WTC11 (cell line): Measurements from ENCODE around the gene CD46. TPM values are rescaled to one million over a fixed set of nuclear protein-coding genes. Genes with fewer than 3 reads are reported as not detected.

Experiments used
- ATAC-seq: fragments of 200-7000 bp; cut with Tn5 transposase; 2 replicates; pipeline ENCODE4 v1.10.0; 2021; ENCODE audit warnings: mild to moderate bottlenecking, moderate library complexity
- CTCF ChIA-PET: fragments of 300-600 bp; sonication (Branson Sonifier 250); formaldehyde crosslinking; loops from one replicate; lab custom pipeline; 2021; ENCODE audit warnings: antibody characterized with exemption; lab: Charles Lee
- POLR2A ChIA-PET: fragments of 350-600 bp; sonication (Branson Sonifier 250); formaldehyde crosslinking; loops from one replicate; lab custom pipeline; 2021; ENCODE audit warnings: antibody characterized with exemption; lab: Charles Lee
- DNase-seq: peaks from one replicate; pipeline ENCODE4 v3.0.0; 2021; ENCODE audit warnings: low spot score
- H3K27ac Mint-ChIP-seq: 2 replicates; pipeline ENCODE4 v1.8.0; 2021; ENCODE audit warnings: mixed read lengths
- H3K27me3 Mint-ChIP-seq: 2 replicates; pipeline ENCODE4 v1.8.0; 2021; ENCODE audit warnings: low read depth, mild to moderate bottlenecking, moderate library complexity, mixed read lengths
- H3K36me3 Mint-ChIP-seq: 2 replicates; pipeline ENCODE4 v1.8.0; 2021; ENCODE audit warnings: mixed read lengths
- H3K4me1 Mint-ChIP-seq: 2 replicates; pipeline ENCODE4 v1.8.0; 2022; ENCODE audit warnings: mixed read lengths
- H3K4me3 Mint-ChIP-seq: 2 replicates; pipeline ENCODE4 v1.8.0; 2021; ENCODE audit warnings: mild to moderate bottlenecking, moderate library complexity, mixed read lengths
- H3K9me3 Mint-ChIP-seq: 2 replicates; pipeline ENCODE4 v1.8.0; 2021; ENCODE audit warnings: mixed read lengths
- ATF1 ChIP-seq: sonication (generic); formaldehyde crosslinking; IDR thresholded peaks from 2 replicates; pipeline ENCODE4 v1.8.1; 2023; ENCODE audit warnings: mild to moderate bottlenecking, moderate library complexity, missing genetic modification reagents
- CBFB ChIP-seq: sonication (generic); formaldehyde crosslinking; IDR thresholded peaks from 2 replicates; pipeline ENCODE4 v1.8.1; 2022; ENCODE audit warnings: mild to moderate bottlenecking, low read depth, missing genetic modification reagents
- EMX1 ChIP-seq: fragments of 250-450 bp; sonication (Bioruptor Pico); IDR thresholded peaks from 2 replicates; pipeline ENCODE4 v1.8.0; 2021; ENCODE audit warnings: mild to moderate bottlenecking
- GABPB1 ChIP-seq: sonication (generic); formaldehyde crosslinking; IDR thresholded peaks from 2 replicates; pipeline ENCODE4 v1.8.1; 2023; ENCODE audit warnings: mild to moderate bottlenecking, missing genetic modification reagents
- JAZF1 ChIP-seq: fragments of 250-450 bp; sonication (Bioruptor Pico); IDR thresholded peaks from 2 replicates; pipeline ENCODE4 v1.9.0; 2021; ENCODE audit warnings: moderate library complexity, mild to moderate bottlenecking, inconsistent platforms
- KAT7 ChIP-seq: sonication (generic); formaldehyde crosslinking; IDR thresholded peaks from 2 replicates; pipeline ENCODE4 v1.8.1; 2023; ENCODE audit warnings: missing genetic modification reagents, mild to moderate bottlenecking, borderline replicate concordance
- MXD4 ChIP-seq: fragments of 250-450 bp; sonication (Bioruptor Pico); IDR thresholded peaks from 2 replicates; pipeline ENCODE4 v1.8.0; 2021; ENCODE audit warnings: mild to moderate bottlenecking, moderate library complexity, borderline replicate concordance
- NFATC4 ChIP-seq: fragments of 250-450 bp; sonication (Bioruptor Pico); IDR thresholded peaks from 2 replicates; pipeline ENCODE4 v1.9.0; 2021; ENCODE audit warnings: mild to moderate bottlenecking
- SMAD3 ChIP-seq: sonication (generic); formaldehyde crosslinking; IDR thresholded peaks from 2 replicates; pipeline ENCODE4 v1.8.0; 2022; ENCODE audit warnings: missing genetic modification reagents, mild to moderate bottlenecking, borderline replicate concordance
- TCF7 ChIP-seq: sonication (generic); formaldehyde crosslinking; IDR thresholded peaks from 2 replicates; pipeline ENCODE4 v1.8.0; 2022; ENCODE audit warnings: mild to moderate bottlenecking, low read depth, missing genetic modification reagents, moderate library complexity
- TEAD1 ChIP-seq: sonication (generic); formaldehyde crosslinking; IDR thresholded peaks from 2 replicates; pipeline ENCODE4 v1.8.0; 2022; ENCODE audit warnings: mild to moderate bottlenecking, missing genetic modification reagents
- ZNF232 ChIP-seq: sonication (generic); formaldehyde crosslinking; IDR thresholded peaks from 2 replicates; pipeline ENCODE4 v1.8.0; 2022; ENCODE audit warnings: mild to moderate bottlenecking, missing genetic modification reagents
- ZNF416 ChIP-seq: fragments of 250-450 bp; sonication (Bioruptor Pico); IDR thresholded peaks from 2 replicates; pipeline ENCODE4 v1.9.0; 2021; ENCODE audit warnings: mild to moderate bottlenecking, inconsistent platforms
- total RNA-seq: library from RNA; stranded (reverse); gene quantifications from 3 replicates; pipeline ENCODE4 v1.2.3, GENCODE V29; 2021
- TF ChIP-seq, protein P1 (sequence below): sonication (generic); formaldehyde crosslinking; IDR thresholded peaks from 2 replicates; pipeline ENCODE4 v1.8.1; 2023; ENCODE audit warnings: mild to moderate bottlenecking, missing genetic modification reagents, borderline replicate concordance
- TF ChIP-seq, protein P2 (sequence below): fragments of 250-450 bp; sonication (Bioruptor Pico); IDR thresholded peaks from 2 replicates; pipeline ENCODE4 v1.9.0; 2021; ENCODE audit warnings: moderate library complexity, mild to moderate bottlenecking, inconsistent platforms, borderline replicate concordance
- TF ChIP-seq, protein P3 (sequence below): sonication (generic); formaldehyde crosslinking; IDR thresholded peaks from 2 replicates; pipeline ENCODE4 v1.8.0; 2023; ENCODE audit warnings: mild to moderate bottlenecking, missing genetic modification reagents
- TF ChIP-seq, protein P4 (sequence below): sonication (generic); formaldehyde crosslinking; IDR thresholded peaks from 2 replicates; pipeline ENCODE4 v1.8.1; 2022; ENCODE audit warnings: low read depth, missing genetic modification reagents, borderline replicate concordance
- TF ChIP-seq, protein P5 (sequence below): fragments of 250-450 bp; sonication (Bioruptor Pico); IDR thresholded peaks from 2 replicates; pipeline ENCODE4 v1.9.0; 2021; ENCODE audit warnings: mild to moderate bottlenecking

CD46 gene
- total RNA-seq, 1 experiment from 2014 or later, result 150 TPM

DNA sequence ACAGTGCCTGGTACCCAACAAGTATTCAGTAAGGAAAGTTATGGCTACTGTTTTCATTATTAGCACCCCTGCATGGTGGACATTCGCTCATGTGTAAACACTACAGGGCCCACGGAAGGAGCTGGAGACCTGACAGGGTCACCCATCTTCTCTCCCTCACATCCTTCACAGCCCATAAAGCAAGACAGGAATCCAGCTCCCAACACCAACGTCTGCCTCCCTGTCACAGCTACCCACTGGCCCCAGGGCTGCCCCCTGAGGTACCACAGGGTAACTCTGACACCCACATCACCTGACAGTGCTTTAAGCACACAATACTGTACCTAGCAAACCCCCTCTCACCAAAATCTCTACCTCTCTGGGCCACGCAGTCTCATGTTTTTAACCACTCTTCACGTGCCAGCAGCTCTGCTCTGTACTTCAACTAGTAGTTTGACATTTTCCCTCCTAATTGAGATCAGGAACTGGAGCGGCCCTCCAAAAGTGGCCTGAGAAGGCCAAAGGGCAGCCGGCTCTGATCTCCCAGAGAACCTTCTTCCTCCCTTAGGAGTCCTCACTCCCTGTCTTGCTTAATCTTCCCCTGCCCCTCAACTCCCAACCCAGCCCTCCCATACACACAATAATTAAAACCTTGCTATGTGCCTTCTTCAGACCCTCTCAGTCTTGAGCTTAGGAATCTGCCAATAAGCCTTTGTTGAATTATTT is 82.3 kb downstream of the CD46 start (continued):
- no peak for TF ChIP-seq EMX1 (CRISPR knock-in tag)
- TF ChIP-seq ZNF416 (CRISPR knock-in tag), result no peak
- TF ChIP-seq, protein P1, sequence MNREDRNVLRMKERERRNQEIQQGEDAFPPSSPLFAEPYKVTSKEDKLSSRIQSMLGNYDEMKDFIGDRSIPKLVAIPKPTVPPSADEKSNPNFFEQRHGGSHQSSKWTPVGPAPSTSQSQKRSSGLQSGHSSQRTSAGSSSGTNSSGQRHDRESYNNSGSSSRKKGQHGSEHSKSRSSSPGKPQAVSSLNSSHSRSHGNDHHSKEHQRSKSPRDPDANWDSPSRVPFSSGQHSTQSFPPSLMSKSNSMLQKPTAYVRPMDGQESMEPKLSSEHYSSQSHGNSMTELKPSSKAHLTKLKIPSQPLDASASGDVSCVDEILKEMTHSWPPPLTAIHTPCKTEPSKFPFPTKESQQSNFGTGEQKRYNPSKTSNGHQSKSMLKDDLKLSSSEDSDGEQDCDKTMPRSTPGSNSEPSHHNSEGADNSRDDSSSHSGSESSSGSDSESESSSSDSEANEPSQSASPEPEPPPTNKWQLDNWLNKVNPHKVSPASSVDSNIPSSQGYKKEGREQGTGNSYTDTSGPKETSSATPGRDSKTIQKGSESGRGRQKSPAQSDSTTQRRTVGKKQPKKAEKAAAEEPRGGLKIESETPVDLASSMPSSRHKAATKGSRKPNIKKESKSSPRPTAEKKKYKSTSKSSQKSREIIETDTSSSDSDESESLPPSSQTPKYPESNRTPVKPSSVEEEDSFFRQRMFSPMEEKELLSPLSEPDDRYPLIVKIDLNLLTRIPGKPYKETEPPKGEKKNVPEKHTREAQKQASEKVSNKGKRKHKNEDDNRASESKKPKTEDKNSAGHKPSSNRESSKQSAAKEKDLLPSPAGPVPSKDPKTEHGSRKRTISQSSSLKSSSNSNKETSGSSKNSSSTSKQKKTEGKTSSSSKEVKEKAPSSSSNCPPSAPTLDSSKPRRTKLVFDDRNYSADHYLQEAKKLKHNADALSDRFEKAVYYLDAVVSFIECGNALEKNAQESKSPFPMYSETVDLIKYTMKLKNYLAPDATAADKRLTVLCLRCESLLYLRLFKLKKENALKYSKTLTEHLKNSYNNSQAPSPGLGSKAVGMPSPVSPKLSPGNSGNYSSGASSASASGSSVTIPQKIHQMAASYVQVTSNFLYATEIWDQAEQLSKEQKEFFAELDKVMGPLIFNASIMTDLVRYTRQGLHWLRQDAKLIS, result no peak
- no peak for TF ChIP-seq KAT7 (CRISPR knock-in tag)
- TF ChIP-seq CBFB (CRISPR knock-in tag), result no peak
- TF ChIP-seq NFATC4 (CRISPR knock-in tag), result no peak
- TF ChIP-seq, all 79 proteins: peak for 0

DNA sequence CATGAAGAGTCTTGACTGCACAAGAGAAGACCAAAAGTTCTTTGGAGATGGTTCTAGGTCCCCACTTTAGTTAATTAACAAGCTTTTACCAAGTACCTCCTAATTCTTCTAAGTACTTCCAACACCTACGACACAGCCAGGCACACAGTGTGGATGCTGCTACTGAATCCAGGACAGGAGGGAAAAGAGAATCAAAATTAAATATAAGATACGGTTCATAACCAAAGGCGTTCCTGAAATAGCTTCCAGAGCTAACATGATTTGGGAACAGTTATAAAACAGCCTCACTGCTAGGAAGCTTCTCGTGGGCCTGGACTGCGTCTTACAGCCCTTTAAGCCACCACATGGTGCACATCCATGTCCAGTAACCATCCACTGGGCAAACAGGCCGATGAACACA is 84.1 kb downstream of the CD46 start:
- Mint-ChIP-seq H3K36me3 (no peaks in the 10 kb centered on the region), H3K4me1 (no peaks in the 10 kb centered on the region), H3K27me3 (no peaks in the 10 kb centered on the region), H3K4me3 (no peak overlapping the region), H3K27ac (no peak overlapping the region), H3K9me3 (no peaks in the 10 kb centered on the region)
- DNase-seq (no peak), ATAC-seq (no peak)
- POLR2A ChIA-PET, result no interaction called here
- TF ChIP-seq ATF1 (CRISPR knock-in tag), result no peak
- no peak for TF ChIP-seq TEAD1 (CRISPR knock-in tag)
- TF ChIP-seq, protein P2, sequence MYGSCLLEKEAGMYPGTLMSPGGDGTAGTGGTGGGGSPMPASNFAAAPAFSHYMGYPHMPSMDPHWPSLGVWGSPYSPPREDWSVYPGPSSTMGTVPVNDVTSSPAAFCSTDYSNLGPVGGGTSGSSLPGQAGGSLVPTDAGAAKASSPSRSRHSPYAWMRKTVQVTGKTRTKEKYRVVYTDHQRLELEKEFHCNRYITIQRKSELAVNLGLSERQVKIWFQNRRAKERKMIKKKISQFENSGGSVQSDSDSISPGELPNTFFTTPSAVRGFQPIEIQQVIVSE (CRISPR knock-in tag), result no peak
- TF ChIP-seq, protein P3, sequence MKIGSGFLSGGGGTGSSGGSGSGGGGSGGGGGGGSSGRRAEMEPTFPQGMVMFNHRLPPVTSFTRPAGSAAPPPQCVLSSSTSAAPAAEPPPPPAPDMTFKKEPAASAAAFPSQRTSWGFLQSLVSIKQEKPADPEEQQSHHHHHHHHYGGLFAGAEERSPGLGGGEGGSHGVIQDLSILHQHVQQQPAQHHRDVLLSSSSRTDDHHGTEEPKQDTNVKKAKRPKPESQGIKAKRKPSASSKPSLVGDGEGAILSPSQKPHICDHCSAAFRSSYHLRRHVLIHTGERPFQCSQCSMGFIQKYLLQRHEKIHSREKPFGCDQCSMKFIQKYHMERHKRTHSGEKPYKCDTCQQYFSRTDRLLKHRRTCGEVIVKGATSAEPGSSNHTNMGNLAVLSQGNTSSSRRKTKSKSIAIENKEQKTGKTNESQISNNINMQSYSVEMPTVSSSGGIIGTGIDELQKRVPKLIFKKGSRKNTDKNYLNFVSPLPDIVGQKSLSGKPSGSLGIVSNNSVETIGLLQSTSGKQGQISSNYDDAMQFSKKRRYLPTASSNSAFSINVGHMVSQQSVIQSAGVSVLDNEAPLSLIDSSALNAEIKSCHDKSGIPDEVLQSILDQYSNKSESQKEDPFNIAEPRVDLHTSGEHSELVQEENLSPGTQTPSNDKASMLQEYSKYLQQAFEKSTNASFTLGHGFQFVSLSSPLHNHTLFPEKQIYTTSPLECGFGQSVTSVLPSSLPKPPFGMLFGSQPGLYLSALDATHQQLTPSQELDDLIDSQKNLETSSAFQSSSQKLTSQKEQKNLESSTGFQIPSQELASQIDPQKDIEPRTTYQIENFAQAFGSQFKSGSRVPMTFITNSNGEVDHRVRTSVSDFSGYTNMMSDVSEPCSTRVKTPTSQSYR (CRISPR knock-in tag), result no peak
- no peak for TF ChIP-seq ZNF232 (CRISPR knock-in tag)
- CTCF ChIA-PET, result interaction anchor here (2.9 to 5.8 kb wide), 2 partner anchors 33 to 128 kb away, joined by 10 to 24 read pairs; no protein-coding TSS in a partner anchor

DNA sequence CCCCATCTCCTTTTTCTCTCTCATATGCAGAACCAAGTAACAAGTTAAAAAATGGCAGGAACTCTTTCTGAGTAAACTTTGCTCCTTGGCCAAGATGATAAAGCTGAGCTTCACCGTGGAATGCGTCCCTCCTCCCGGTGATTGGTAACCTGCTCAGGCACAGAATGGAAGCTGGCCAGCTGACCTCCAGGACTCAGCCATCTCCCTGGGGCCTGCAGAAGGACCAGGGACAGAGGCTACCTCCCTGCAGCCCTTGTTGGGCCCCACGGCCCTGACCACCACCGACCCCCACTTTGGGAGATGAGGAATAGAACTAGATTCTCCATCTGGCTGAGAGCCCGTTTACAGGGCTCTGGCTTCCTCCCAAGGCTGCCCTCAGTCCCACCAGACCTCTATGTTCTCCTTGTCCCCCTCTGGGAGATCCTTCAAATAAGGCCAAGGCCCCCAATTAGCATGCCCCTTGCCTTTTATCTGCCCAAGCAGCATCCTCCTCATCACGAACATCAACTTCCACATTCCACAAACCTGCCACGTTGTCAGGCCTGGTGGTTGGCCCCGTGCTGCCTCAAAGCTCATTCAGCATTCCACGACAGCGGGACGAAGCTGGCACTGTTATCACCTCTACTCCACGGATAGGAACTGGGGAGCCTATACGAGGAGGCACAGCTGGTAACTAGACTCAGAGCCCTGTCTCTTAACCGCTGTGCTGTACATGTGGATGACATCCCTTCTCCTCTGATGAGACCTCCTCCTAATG is 84.9 kb downstream of the CD46 start:
- H3K27ac Mint-ChIP-seq, result no peak overlapping the region
- POLR2A ChIA-PET, result no interaction called here
- TF ChIP-seq JAZF1 (CRISPR knock-in tag) (no peak), TCF7 (CRISPR knock-in tag) (no peak), ZNF232 (CRISPR knock-in tag) (no peak), MXD4 (no peak), GABPB1 (CRISPR knock-in tag) (no peak), SMAD3 (no peak)
- TF ChIP-seq, protein P4, sequence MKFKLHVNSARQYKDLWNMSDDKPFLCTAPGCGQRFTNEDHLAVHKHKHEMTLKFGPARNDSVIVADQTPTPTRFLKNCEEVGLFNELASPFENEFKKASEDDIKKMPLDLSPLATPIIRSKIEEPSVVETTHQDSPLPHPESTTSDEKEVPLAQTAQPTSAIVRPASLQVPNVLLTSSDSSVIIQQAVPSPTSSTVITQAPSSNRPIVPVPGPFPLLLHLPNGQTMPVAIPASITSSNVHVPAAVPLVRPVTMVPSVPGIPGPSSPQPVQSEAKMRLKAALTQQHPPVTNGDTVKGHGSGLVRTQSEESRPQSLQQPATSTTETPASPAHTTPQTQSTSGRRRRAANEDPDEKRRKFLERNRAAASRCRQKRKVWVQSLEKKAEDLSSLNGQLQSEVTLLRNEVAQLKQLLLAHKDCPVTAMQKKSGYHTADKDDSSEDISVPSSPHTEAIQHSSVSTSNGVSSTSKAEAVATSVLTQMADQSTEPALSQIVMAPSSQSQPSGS (CRISPR knock-in tag), result no peak
- TF ChIP-seq, protein P5, sequence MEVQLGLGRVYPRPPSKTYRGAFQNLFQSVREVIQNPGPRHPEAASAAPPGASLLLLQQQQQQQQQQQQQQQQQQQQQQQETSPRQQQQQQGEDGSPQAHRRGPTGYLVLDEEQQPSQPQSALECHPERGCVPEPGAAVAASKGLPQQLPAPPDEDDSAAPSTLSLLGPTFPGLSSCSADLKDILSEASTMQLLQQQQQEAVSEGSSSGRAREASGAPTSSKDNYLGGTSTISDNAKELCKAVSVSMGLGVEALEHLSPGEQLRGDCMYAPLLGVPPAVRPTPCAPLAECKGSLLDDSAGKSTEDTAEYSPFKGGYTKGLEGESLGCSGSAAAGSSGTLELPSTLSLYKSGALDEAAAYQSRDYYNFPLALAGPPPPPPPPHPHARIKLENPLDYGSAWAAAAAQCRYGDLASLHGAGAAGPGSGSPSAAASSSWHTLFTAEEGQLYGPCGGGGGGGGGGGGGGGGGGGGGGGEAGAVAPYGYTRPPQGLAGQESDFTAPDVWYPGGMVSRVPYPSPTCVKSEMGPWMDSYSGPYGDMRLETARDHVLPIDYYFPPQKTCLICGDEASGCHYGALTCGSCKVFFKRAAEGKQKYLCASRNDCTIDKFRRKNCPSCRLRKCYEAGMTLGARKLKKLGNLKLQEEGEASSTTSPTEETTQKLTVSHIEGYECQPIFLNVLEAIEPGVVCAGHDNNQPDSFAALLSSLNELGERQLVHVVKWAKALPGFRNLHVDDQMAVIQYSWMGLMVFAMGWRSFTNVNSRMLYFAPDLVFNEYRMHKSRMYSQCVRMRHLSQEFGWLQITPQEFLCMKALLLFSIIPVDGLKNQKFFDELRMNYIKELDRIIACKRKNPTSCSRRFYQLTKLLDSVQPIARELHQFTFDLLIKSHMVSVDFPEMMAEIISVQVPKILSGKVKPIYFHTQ (CRISPR knock-in tag), result no peak
- no peaks in the 10 kb centered on the region for H3K4me1 Mint-ChIP-seq
- H3K9me3 Mint-ChIP-seq, result no peaks in the 10 kb centered on the region
- CTCF ChIA-PET, result interaction anchor here (2.9 to 5.8 kb wide), 2 partner anchors 33 to 127 kb away, joined by 10 to 24 read pairs; no protein-coding TSS in a partner anchor
- no peaks in the 10 kb centered on the region for H3K27me3 Mint-ChIP-seq
- no peak for ATAC-seq
- H3K4me3 Mint-ChIP-seq, result no peak overlapping the region
- no peak for DNase-seq
- H3K36me3 Mint-ChIP-seq, result no peaks in the 10 kb centered on the region
